IPS-18c (cell line): ENCODE measurements around the gene GREM2.
A peak's percentile ranks its signal among the peaks of the same experiment; 100 is the strongest.

Experiments used
- H3K4me3 ChIP-seq: 2 replicates; pipeline ENCODE4 v1.7.0; 2013; ENCODE audit warnings: low read depth, mild to moderate bottlenecking, low read length, moderate library complexity; ENCODE audit not compliant: insufficient read depth
- H3K9me3 ChIP-seq: one replicate; pipeline ENCODE4 v1.6.1; 2013; ENCODE audit warnings: mild to moderate bottlenecking, low read length, moderate library complexity; ENCODE audit not compliant: control insufficient read depth, insufficient read depth

GREM2 gene

DNA sequence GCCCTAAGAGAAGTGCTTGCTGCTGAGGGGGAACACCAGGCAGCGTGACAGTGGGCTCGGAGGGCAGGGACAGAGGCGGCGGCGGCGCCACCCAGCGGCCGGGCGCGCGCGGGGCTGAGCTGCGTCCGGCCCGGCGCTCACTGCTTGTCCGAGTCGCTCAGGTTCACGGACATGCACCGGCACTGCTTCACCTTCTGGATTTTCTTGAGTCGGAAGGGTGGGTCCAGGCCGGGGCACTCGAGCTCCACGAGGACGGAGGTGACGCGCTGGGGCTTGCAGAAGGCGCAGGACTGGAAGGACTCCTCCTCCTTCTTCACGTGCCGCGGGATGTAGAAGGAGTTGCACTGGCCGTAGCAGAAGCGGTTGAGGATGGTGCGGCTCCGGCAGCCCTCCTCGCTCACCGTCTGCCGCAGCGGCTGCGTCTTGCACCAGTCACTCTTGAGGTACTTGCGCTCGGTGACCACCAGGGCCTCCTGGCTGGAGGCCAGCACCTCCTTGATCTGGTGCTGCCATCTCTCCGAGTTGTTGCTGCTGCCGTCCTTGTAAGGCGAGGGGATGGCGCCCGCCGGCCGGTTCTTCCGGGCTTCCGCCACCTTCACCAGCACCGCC, 119.0 kb downstream of the GREM2 start:
- Histone ChIP-seq H3K4me3 (peak overlapping the region; percentile 32), H3K9me3 (no peaks in the 10 kb centered on the region)

- no peaks in the 10 kb centered on the region for H3K9me3 ChIP-seq
- no peak overlapping the region for H3K4me3 ChIP-seq
These were observed 120.2 kb downstream of the GREM2 start for GRCh38 chr1:240491796-240492195.

GRCh38 chr1:240491156-240491555, 120.8 kb downstream of the GREM2 start:
- H3K4me3 ChIP-seq, result no peak overlapping the region
- no peaks in the 10 kb centered on the region for H3K9me3 ChIP-seq

DNA sequence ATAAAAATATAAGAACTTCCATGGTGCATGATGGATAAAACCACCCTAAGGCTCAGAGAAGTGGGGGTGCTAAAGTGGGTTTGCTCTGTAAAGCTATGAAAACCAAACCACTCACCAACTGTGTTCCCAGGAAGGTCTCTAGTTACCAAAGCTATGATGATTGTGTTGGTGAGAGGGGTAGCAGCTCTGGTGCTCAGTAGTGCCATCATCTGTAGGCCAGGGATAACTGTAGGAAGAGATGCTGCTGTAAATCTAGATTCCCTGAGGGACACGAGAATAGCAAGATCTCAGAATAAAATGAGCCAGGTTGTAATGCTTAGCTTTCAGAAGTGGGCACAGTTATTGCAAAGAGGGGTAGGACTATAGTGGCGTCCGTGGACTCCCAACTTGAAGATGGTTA, 124.5 kb downstream of the GREM2 start:
- H3K9me3 ChIP-seq, result no peaks in the 10 kb centered on the region
- no peak overlapping the region for H3K4me3 ChIP-seq

- Histone ChIP-seq H3K9me3 (no peaks in the 10 kb centered on the region), H3K4me3 (no peak overlapping the region)
These were observed 125.3 kb downstream of the GREM2 start for GRCh38 chr1:240486611-240487010.

DNA sequence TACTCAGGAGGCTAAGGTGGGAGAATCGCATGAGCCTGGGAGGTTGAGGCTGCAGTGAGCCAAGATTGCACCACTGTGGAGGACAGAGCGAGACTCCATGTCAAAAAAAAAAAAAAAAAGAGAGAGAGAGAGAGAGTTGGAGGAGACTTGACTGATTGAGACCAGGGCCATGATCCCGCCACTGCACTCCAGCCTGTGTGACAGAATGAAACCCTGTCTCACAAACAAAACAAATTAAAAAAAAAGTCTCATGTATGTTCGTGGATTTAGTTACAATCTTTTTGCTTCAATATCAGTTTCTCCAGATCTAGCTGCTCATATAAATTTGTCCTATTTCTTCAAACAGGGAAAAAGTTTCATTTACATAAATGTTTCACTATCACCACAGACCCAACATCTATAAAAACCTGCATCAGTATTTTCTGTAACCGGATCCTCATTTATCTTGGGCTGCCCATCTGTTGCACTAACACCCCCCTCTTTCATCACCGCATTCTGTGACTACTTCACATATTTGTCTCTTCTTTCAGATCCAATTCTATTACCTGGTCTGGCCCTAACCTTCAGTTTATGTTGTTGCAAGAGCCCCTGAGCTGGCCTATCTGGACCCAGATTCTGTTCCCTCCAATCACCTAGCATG, 127.0 kb downstream of the GREM2 start:
- H3K4me3 ChIP-seq, result no peak overlapping the region
- H3K9me3 ChIP-seq, result no peaks in the 10 kb centered on the region

GRCh38 chr1:240478536-240478935, 133.4 kb downstream of the GREM2 start:
- Histone ChIP-seq H3K4me3 (no peak overlapping the region), H3K9me3 (no peaks in the 10 kb centered on the region)

DNA sequence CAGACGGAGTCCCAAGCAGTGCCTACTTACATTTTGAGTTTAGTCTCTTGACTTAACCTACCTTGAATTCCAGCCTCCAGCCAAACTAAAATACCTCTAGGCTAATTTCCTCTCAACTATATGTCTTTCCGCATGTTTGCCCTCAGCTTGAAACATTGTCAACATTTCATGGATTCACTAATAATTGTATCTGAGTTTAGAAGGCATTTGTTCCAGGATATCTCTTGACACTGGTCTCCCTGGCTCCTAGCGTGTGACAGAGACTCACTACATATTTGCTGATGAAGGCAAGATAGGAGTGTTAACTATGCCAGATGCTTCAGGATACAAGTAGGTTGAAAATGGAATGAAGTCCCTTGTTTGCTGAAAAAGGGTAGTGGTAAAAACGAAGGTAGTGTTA, 136.1 kb downstream of the GREM2 start:
- Histone ChIP-seq H3K9me3 (no peaks in the 10 kb centered on the region), H3K4me3 (no peak overlapping the region)

- Histone ChIP-seq H3K4me3 (no peak overlapping the region), H3K9me3 (no peaks in the 10 kb centered on the region)
These were observed 137.8 kb downstream of the GREM2 start for GRCh38 chr1:240474133-240474614.

GRCh38 chr1:240468656-240469055, 143.3 kb downstream of the GREM2 start:
- Histone ChIP-seq H3K9me3 (no peaks in the 10 kb centered on the region), H3K4me3 (no peak overlapping the region)

GRCh38 chr1:240467895-240468294, 144.1 kb downstream of the GREM2 start:
- Histone ChIP-seq H3K4me3 (no peak overlapping the region), H3K9me3 (no peaks in the 10 kb centered on the region)

GRCh38 chr1:240466509-240466908, 145.4 kb downstream of the GREM2 start:
- Histone ChIP-seq H3K4me3 (no peak overlapping the region), H3K9me3 (no peaks in the 10 kb centered on the region)

DNA sequence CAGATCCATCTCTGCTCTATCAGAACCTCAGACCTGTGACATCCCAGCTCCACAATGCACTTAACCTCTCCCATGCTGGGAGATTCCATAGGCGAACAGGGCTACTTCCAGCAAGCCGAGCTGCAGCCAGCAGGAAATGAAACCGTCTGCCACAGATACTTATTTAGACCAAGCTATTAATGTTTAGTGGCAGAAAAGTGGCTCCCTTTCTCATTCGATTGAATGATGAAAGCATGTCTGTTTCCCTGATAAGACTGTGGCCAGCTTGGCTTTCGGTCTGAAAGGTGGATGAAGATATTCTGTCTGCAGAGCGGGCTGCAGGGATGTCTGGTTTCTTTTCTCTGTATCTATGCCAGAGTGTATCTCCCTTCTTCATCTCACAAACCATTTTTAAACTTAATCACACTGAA, 146.4 kb downstream of the GREM2 start:
- Histone ChIP-seq H3K4me3 (no peak overlapping the region), H3K9me3 (no peaks in the 10 kb centered on the region)

GRCh38 chr1:240464099-240464498, 147.9 kb downstream of the GREM2 start:
- Histone ChIP-seq H3K9me3 (no peaks in the 10 kb centered on the region), H3K4me3 (no peak overlapping the region)

DNA sequence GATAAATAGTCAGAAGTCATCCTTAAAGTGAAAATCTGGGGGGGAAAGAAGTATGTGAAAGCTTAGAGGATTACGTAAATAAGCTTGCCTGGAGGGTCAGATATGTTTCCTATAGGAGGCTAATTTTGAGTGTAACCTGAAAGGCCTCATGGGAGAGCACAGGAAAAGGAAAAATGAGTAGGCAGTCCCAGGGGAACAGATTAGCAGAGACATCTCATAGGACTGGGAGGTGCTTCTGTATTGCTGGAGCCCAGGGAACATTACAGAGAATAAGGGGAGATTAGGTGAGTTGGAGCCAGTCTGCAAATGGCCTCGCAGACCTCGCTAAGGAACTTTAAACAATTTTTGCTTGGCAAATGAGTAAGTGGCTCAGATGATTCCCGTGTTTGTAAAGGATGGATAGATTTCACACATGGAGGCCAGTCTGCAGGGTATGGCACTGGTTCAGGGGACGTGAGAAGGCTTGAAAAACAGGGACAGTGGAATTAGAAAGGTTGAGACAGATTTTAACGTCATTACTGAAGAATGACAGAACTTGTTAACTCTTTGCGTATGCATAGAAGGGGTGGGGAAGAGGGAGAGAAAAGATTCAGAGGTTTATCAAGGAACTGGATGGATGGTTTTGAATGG, 149.1 kb downstream of the GREM2 start:
- no peak overlapping the region for H3K4me3 ChIP-seq
- H3K9me3 ChIP-seq, result no peaks in the 10 kb centered on the region

GRCh38 chr1:240462277-240462676, 149.7 kb downstream of the GREM2 start:
- H3K9me3 ChIP-seq, result no peaks in the 10 kb centered on the region
- H3K4me3 ChIP-seq, result no peak overlapping the region

GRCh38 chr1:240457203-240457602, 154.8 kb downstream of the GREM2 start:
- Histone ChIP-seq H3K4me3 (no peak overlapping the region), H3K9me3 (no peaks in the 10 kb centered on the region)

DNA sequence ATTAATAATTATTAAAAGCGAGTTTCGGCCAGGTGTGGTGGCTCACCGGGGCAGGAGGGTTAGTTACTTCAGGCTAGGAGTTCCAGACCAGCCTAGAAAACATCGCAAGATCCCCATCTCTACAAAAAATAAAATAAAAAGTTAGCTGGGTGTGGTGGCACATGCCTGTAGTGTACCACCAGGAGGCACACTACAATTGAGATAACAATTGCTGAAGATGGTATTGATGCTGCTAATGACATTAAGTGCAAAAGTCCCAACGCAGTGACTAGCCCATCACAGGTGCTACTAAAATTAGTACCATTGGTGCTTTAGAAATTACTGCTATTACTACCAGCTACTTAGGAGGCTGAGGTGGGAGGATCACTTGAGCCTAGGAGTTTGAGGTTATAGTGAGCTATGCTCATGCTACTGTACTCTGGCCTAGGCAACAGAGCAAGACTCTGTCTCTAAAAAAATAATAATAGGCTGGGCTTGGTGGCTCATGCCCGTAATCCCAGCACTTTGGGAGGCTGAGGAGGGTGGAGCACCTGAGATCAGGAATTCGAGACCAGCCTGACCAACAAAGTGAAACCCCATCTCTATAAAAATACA, 156.6 kb downstream of the GREM2 start:
- no peak overlapping the region for H3K4me3 ChIP-seq

More for the DNA sequence above, 156.6 kb downstream of the GREM2 start:
- H3K9me3 ChIP-seq, result no peaks in the 10 kb centered on the region
